ENCODE data around the gene TARM1.

The TARM1 gene

DNA sequence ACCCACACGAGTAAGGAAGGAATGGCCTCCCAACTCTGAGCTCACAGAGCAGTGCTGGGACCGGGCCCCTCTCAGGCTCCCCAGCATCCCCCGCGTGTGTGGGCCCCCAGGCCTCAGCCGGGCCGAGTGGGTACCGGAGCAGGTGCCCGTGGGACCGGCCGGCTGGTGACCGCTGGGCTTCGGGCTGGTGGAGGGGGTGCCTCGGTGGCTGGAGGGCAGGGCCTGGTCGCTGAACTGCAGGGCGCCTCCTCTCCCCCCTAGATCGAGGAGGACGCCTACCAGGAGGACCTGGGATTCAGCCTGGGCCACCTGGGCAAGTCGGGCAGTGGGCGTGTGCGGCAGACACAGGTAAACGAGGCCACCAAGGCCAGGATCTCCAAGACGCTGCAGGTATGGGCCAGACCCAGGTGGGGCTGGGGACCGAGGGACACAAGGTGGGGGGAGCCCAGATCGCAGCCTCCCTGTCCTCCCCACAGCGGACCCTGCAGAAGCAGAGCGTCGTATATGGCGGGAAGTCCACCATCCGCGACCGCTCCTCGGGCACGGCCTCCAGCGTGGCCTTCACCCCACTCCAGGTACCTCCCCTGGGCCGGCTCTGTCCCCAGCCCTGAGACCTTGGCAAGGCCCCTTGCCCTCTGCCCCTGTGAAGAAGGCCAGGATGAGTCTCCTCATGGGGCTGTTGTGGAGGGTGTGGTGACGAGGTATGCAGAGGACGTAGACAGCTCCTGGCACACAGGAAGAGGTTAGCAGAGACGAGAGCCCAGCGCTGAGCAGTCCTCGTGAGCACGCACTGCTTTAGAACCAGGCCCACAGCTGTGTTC is 47.8 kb upstream of the TARM1 start:
- H3K36me3 ChIP-seq (ENCODE audit: control insufficient read depth in 2 of 2, insufficient read depth in 1 of 2, low read length in 2 of 2) = peaks cover 17 to 73% of the 10 kb centered on the region in 2 experiments
- CTCF ChIA-PET = interaction anchor here (0.5 kb wide), 1 partner anchor 1313 kb away, joined by 3 read pairs; no protein-coding TSS in a partner anchor

More for the DNA sequence above, 47.8 kb upstream of the TARM1 start:
- Histone ChIP-seq H3K27ac (ENCODE audit: extremely low read depth, low read depth, low read length) (no peak overlapping the region), H3K4me1 (ENCODE audit: control insufficient read depth, insufficient read depth, low read length) (no peaks in the 10 kb centered on the region), H3K4me3 (ENCODE audit: low read depth, low read length) (no peak overlapping the region), H3K9me3 (ENCODE audit: control insufficient read depth, insufficient read depth, low read depth, low read length) (peaks cover 2% of the 10 kb centered on the region)
- TF ChIP-seq KLF1 (tag by site-specific recombination; IDR thresholded peaks at IDR 0.05) (no peak), ZNF175 (tag by site-specific recombination; IDR thresholded peaks at IDR 0.05) (no peak), IKZF3 (tag by site-specific recombination; IDR thresholded peaks at IDR 0.05) (no peak), INSM2 (tag by site-specific recombination; IDR thresholded peaks at IDR 0.05) (no peak), ZNF311 (tag by site-specific recombination; IDR thresholded peaks at IDR 0.05; ENCODE audit: borderline replicate concordance) (no peak), ZNF280D (tag by site-specific recombination; IDR thresholded peaks at IDR 0.05) (no peak), ZFHX2 (tag by site-specific recombination; conservative IDR thresholded peaks at IDR 0.05) (no peak), ZNF184 (tag by site-specific recombination; IDR thresholded peaks at IDR 0.05) (no peak), ZNF626 (tag by site-specific recombination; IDR thresholded peaks at IDR 0.05) (no peak), ZNF677 (tag by site-specific recombination; IDR thresholded peaks at IDR 0.05) (no peak), ZBTB7A (tag by site-specific recombination; IDR thresholded peaks at IDR 0.05; ENCODE audit: low read depth) (no peak), ZNF24 (tag by site-specific recombination; IDR thresholded peaks at IDR 0.05) (no peak), ZNF274 (IDR thresholded peaks at IDR 0.05; ENCODE audit: low read length) (no peak), ZNF274 (tag by site-specific recombination; IDR thresholded peaks at IDR 0.05; ENCODE audit: borderline replicate concordance) (no peak), ZNF544 (tag by site-specific recombination; IDR thresholded peaks at IDR 0.05) (no peak), ZBTB11 (tag by site-specific recombination; conservative IDR thresholded peaks at IDR 0.05; ENCODE audit: low read depth) (no peak), ZNF335 (tag by site-specific recombination; conservative IDR thresholded peaks at IDR 0.05) (no peak), REST (tag by site-specific recombination; IDR thresholded peaks at IDR 0.05) (no peak), ZNF221 (tag by site-specific recombination; IDR thresholded peaks at IDR 0.05; ENCODE audit: borderline replicate concordance) (no peak), ZNF585B (tag by site-specific recombination; IDR thresholded peaks at IDR 0.05) (no peak)
- TF ChIP-seq, protein P1, sequence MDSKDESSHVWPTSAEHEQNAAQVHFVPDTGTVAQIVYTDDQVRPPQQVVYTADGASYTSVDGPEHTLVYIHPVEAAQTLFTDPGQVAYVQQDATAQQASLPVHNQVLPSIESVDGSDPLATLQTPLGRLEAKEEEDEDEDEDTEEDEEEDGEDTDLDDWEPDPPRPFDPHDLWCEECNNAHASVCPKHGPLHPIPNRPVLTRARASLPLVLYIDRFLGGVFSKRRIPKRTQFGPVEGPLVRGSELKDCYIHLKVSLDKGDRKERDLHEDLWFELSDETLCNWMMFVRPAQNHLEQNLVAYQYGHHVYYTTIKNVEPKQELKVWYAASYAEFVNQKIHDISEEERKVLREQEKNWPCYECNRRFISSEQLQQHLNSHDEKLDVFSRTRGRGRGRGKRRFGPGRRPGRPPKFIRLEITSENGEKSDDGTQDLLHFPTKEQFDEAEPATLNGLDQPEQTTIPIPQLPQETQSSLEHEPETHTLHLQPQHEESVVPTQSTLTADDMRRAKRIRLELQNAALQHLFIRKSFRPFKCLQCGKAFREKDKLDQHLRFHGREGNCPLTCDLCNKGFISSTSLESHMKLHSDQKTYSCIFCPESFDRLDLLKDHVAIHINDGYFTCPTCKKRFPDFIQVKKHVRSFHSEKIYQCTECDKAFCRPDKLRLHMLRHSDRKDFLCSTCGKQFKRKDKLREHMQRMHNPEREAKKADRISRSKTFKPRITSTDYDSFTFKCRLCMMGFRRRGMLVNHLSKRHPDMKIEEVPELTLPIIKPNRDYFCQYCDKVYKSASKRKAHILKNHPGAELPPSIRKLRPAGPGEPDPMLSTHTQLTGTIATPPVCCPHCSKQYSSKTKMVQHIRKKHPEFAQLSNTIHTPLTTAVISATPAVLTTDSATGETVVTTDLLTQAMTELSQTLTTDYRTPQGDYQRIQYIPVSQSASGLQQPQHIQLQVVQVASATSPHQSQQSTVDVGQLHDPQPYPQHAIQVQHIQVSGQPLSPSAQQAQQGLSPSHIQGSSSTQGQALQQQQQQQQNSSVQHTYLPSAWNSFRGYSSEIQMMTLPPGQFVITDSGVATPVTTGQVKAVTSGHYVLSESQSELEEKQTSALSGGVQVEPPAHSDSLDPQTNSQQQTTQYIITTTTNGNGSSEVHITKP (tag by site-specific recombination; IDR thresholded peaks at IDR 0.05) = no peak
- POLR2A ChIA-PET = interaction anchor here (6.2 kb wide), 1 partner anchor 8 kb away, joined by 37 read pairs; the partner anchor contains the start of gene CNOT3

Measured in HEK293 (cell line).